22Rv1 (cell line): ENCODE measurements around the gene PPP6R3.

Experiments
- CTCF ChIP-seq: fragments of 450-650 bp; IDR thresholded peaks from 2 replicates; pipeline ENCODE4 v1.5.1; 2017; ENCODE audit warnings: mild to moderate bottlenecking
- ZFX ChIP-seq: fragments of 450-650 bp; IDR thresholded peaks from 2 replicates; pipeline ENCODE4 v1.6.1; 2017; ENCODE audit warnings: antibody characterized with exemption, borderline replicate concordance

DNA sequence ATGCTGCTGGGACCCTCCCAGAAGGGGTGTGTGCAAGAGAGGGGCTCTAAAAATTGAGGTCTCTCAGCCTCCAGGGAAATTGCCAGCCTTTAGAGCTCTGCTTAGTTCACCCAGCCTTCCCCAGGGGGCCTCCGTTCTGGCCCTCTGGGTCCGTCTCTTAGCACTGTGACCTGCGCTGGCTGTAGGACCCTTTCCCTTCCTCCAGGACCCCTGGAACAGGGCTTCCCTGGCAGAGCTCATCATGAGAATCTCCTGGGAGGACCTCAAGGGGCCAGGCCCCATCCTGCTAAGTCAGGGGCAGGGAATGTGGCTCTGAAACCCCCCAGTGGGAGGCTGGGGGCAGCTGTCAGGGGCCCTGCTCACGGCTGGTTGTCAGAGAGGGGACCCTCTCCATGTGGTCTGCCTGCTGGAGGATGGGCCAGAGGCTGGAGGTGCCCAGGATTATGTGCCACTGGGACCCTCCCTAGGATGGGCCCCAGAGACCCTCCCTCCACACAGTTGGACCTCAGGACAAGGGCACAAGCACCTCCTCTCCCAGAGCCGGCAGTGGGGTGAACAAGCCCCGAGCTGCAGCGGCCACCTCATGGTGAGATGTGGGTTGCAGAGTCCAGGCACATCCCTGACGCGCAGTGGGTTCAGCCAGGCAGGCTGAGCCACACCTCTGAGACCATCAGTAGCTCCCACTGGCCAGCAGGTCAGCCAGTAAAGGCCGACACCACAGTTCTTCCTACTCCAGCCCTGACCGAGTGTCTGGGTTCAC is 196.6 kb downstream of the PPP6R3 start:
- no peak for TF ChIP-seq CTCF
- no peak for TF ChIP-seq ZFX
